GM12872 (cell line): ENCODE results near the gene YBEY.

Experiments used
- CTCF ChIP-seq: IDR thresholded peaks from 3 replicates; pipeline ENCODE4 v1.5.1; 2011; ENCODE audit warnings: low read depth, mild to moderate bottlenecking, low read length, moderate library complexity; ENCODE audit not compliant: insufficient read depth

The YBEY gene

GRCh38 chr21:46344219-46344915 lies 58.2 kb downstream of the YBEY start:
- TF ChIP-seq CTCF = no peak

- TF ChIP-seq CTCF = no peak
Measured at GRCh38 chr21:46345861-46346260, 59.7 kb downstream of the YBEY start.

GRCh38 chr21:46346296-46347202 lies 60.4 kb downstream of the YBEY start:
- TF ChIP-seq CTCF = no peak

- TF ChIP-seq CTCF = no peak
Measured at GRCh38 chr21:46347203-46347550, 61.0 kb downstream of the YBEY start.
